BE2C (cell line): Measurements from ENCODE around the gene ARHGAP26.

Experiments used
- DNase-seq: peaks from one replicate; pipeline ENCODE4 v3.0.0-alpha.2; 2020
- H3K27me3 ChIP-seq: fragments of 250-450 bp; sonication (Bioruptor Pico); 2 replicates; pipeline ENCODE4 v1.5.1; 2020; ENCODE audit warnings: mild to moderate bottlenecking
- H3K36me3 ChIP-seq: fragments of 250-450 bp; sonication (Bioruptor Pico); 2 replicates; pipeline ENCODE4 v1.5.1; 2020; ENCODE audit warnings: mild to moderate bottlenecking
- H3K4me1 ChIP-seq: fragments of 250-450 bp; sonication (Bioruptor Pico); 2 replicates; pipeline ENCODE4 v1.5.1; 2020
- H3K4me3 ChIP-seq: 2 replicates; pipeline ENCODE4 v1.5.1; 2011; ENCODE audit warnings: low read depth, low read length
- H3K9me3 ChIP-seq: fragments of 250-450 bp; sonication (Bioruptor Pico); 2 replicates; pipeline ENCODE4 v1.5.1; 2020
- CTCF ChIP-seq: IDR thresholded peaks from 2 replicates; pipeline ENCODE4 v1.5.1; 2012; ENCODE audit warnings: mild to moderate bottlenecking, low read depth, low read length

ARHGAP26 gene

DNA sequence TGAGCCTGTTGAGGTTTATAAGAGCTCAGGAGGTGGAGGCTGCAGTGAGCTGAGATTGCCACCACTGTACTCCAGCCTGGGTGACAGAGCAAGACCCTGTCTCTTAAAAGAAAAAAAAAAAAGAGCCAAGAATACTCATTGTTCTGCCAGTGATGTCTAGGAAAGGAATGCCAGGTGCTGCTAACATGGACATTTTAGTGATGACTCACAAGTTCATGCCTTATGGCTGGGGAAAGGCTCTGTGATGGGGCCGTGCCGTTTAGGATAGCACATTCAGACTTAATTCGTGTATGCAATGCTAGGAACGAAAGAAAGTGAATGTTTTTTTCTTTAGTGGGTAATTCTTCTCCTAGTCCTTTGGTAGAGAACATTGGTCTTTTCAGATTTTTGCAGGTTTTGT lies 134.2 kb downstream of the ARHGAP26 start:
- Histone ChIP-seq H3K27me3 (no peaks in the 10 kb centered on the region), H3K9me3 (no peaks in the 10 kb centered on the region), H3K36me3 (peaks cover 4% of the 10 kb centered on the region; the same call in 1 of the 2 replicates), H3K4me3 (no peak overlapping the region), H3K4me1 (peaks cover 5% of the 10 kb centered on the region; the same call in 1 of the 2 replicates)
- TF ChIP-seq CTCF = no peak
- DNase-seq = no peak

GRCh38 chr5:142905348-142905747 lies 135.2 kb downstream of the ARHGAP26 start:
- Histone ChIP-seq H3K4me3 (no peak overlapping the region), H3K9me3 (no peaks in the 10 kb centered on the region), H3K36me3 (peaks cover 4% of the 10 kb centered on the region; the same call in 1 of the 2 replicates), H3K4me1 (no peaks in the 10 kb centered on the region), H3K27me3 (no peaks in the 10 kb centered on the region)
- no peak for DNase-seq
- no peak for TF ChIP-seq CTCF

- Histone ChIP-seq H3K27me3 (no peaks in the 10 kb centered on the region), H3K9me3 (no peaks in the 10 kb centered on the region), H3K4me1 (no peaks in the 10 kb centered on the region), H3K36me3 (peaks cover 4% of the 10 kb centered on the region; the same call in 1 of the 2 replicates), H3K4me3 (no peak overlapping the region)
- peak; percentile 20 for DNase-seq
- no peak for TF ChIP-seq CTCF
Observed at GRCh38 chr5:142906863-142907671, 136.9 kb downstream of the ARHGAP26 start.

DNA sequence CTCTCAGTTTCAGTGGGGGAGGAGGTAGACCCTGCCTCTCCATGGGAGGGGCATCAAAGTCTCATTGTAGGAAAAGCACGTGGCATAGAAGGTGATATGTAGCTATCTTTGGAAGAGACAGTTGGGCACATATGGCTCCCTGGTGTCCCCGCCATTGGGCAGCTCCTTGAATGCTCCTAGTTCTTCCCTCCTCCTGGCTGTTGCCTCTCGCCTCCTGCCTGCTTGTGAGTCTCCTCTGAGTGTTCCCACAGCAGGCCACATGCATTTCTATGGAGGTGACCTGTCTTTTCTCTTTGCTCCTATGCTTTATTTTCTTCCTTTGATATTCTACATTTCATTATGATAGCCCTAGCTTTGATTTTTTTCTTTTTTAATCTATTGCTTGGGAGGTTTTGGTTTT lies 138.5 kb downstream of the ARHGAP26 start:
- no peak for DNase-seq

GRCh38 chr5:142910128-142910527 lies 140.0 kb downstream of the ARHGAP26 start:
- TF ChIP-seq CTCF = no peak
- no peaks in the 10 kb centered on the region for H3K4me1 ChIP-seq
- H3K36me3 ChIP-seq = no peaks in the 10 kb centered on the region
- H3K27me3 ChIP-seq = no peaks in the 10 kb centered on the region
- no peaks in the 10 kb centered on the region for H3K9me3 ChIP-seq
- H3K4me3 ChIP-seq = no peak overlapping the region
- DNase-seq = no peak

More for the DNA sequence above, 138.5 kb downstream of the ARHGAP26 start:
- 0 out of 2 replicates have a peak, but pooled peaks cover under 1% of the 10 kb centered on the region for H3K36me3 ChIP-seq
- H3K4me1 ChIP-seq = no peaks in the 10 kb centered on the region
- no peaks in the 10 kb centered on the region for H3K9me3 ChIP-seq
- no peak overlapping the region for H3K4me3 ChIP-seq
- no peaks in the 10 kb centered on the region for H3K27me3 ChIP-seq
- TF ChIP-seq CTCF = no peak

- H3K36me3 ChIP-seq = no peaks in the 10 kb centered on the region
- no peaks in the 10 kb centered on the region for H3K9me3 ChIP-seq
- H3K27me3 ChIP-seq = no peaks in the 10 kb centered on the region
- no peak for TF ChIP-seq CTCF
- DNase-seq = no peak
- no peak overlapping the region for H3K4me3 ChIP-seq
- H3K4me1 ChIP-seq = no peaks in the 10 kb centered on the region
Observed at GRCh38 chr5:142911170-142911569, 141.0 kb downstream of the ARHGAP26 start.
